ENCODE data around the gene REPS1. TPM values are rescaled to one million over a fixed set of nuclear protein-coding genes. Genes with fewer than 3 reads are reported as not detected.

The REPS1 gene
- total RNA-seq, 3 donors from 2014 or later (not counting 1 experiment from before 2014, with no cell fraction given) = 59.9 to 80.4 (median 66.4) TPM

DNA sequence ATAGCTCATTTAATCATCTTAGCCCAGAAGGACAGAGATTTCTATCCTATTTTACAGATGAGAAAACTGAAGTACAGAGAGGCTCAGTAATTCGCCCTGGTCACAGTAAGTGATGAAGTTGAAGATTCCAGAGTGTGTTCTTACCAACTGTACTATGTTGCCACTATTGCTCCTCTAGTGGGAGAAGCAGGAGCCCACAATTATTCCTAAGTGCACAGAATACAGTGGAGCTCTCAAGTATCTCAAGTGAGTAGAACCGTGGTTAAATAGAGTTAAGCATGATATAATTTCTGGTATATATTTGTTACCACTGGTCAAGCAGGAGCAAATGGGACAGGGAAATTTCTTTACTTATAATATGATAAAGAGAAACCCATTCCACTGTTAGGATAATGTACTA lies 22.1 kb downstream of the REPS1 start:
- peaks cover 24 to 32% of the 10 kb centered on the region in 2 donors for H3K4me1 Mint-ChIP-seq
- H3K4me3 ChIP-seq (ENCODE audit: low read length) = no peak overlapping the region
- H3K27me3 ChIP-seq (ENCODE audit: control insufficient read depth, insufficient read depth, low read length) = no peaks in the 10 kb centered on the region
- H3K36me3 ChIP-seq (ENCODE audit: control insufficient read depth, insufficient read depth, low read length) = no peaks in the 10 kb centered on the region
- ATAC-seq (no peak), DNase-seq (no peak)
- TF ChIP-seq, protein P1, sequence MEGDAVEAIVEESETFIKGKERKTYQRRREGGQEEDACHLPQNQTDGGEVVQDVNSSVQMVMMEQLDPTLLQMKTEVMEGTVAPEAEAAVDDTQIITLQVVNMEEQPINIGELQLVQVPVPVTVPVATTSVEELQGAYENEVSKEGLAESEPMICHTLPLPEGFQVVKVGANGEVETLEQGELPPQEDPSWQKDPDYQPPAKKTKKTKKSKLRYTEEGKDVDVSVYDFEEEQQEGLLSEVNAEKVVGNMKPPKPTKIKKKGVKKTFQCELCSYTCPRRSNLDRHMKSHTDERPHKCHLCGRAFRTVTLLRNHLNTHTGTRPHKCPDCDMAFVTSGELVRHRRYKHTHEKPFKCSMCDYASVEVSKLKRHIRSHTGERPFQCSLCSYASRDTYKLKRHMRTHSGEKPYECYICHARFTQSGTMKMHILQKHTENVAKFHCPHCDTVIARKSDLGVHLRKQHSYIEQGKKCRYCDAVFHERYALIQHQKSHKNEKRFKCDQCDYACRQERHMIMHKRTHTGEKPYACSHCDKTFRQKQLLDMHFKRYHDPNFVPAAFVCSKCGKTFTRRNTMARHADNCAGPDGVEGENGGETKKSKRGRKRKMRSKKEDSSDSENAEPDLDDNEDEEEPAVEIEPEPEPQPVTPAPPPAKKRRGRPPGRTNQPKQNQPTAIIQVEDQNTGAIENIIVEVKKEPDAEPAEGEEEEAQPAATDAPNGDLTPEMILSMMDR (IDR thresholded peaks at IDR 0.05) = no peak
- H3K27ac Mint-ChIP-seq = peak overlapping the region in 1 of 2 donors; percentile 11
- H3K4me1 ChIP-seq (ENCODE audit: control insufficient read depth, insufficient read depth, low read length) = peaks cover 5% of the 10 kb centered on the region
- 100% methylated on average over 2 of the region's 2 CpGs for WGBS (ENCODE audit: insufficient coverage)
- no peak overlapping the region for H3K4me3 Mint-ChIP-seq
- no peaks in the 10 kb centered on the region for H3K27me3 Mint-ChIP-seq (ENCODE audit: low read depth in 2 of 2)
- no peak overlapping the region for H3K27ac ChIP-seq (ENCODE audit: low read length)
- H3K9me3 ChIP-seq (ENCODE audit: control insufficient read depth, insufficient read depth, low read length) = no peaks in the 10 kb centered on the region
- no peaks in the 10 kb centered on the region for H3K36me3 Mint-ChIP-seq
- no peaks in the 10 kb centered on the region for H3K9me3 Mint-ChIP-seq
- intact Hi-C loops (cut with micrococcal nuclease) = no loop called here

DNA sequence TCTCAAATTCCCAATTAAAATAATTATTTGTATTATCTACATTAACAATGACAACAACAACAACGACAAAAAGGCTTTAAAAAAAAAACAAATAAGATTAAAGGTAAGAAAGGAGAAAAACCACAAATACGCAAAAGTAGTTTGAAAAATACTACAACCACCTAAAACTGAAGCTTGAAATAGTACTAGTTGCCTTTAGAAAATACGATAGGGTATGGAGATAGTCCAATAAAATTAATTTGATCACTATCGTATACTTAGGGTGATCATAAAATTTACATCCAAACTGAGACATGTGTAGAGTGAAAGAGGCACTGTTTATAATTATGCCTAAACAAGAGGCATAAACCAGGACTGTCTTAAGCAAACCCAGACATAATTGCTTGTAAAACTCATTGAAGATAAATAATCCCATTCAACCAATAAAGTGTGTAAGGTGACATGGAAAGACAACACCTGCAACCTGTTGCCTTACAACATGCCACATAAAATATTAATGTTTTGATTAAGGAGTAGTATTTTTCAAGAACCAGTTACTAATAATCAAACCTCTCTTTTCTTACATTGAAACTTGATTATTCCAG lies 22.7 kb downstream of the REPS1 start:
- no peak overlapping the region for H3K4me3 ChIP-seq (ENCODE audit: low read length)
- Mint-ChIP-seq H3K4me1 (peaks cover 18 to 26% of the 10 kb centered on the region in 2 donors), H3K27me3 (ENCODE audit: low read depth in 2 of 2) (no peaks in the 10 kb centered on the region), H3K36me3 (no peaks in the 10 kb centered on the region), H3K4me3 (no peak overlapping the region), H3K9me3 (no peaks in the 10 kb centered on the region), H3K27ac (no peak overlapping the region)
- intact Hi-C loops (cut with micrococcal nuclease) = no loop called here
- TF ChIP-seq, protein P1 (IDR thresholded peaks at IDR 0.05) = no peak
- DNase-seq = no peak
- WGBS (ENCODE audit: insufficient coverage) = no CpG with 5 or more reads among the region's 4 CpGs
- H3K4me1 ChIP-seq (ENCODE audit: control insufficient read depth, insufficient read depth, low read length) = peaks cover 2% of the 10 kb centered on the region
- no peak for ATAC-seq
- no peaks in the 10 kb centered on the region for H3K36me3 ChIP-seq (ENCODE audit: control insufficient read depth, insufficient read depth, low read length)
- no peak overlapping the region for H3K27ac ChIP-seq (ENCODE audit: low read length)
- H3K27me3 ChIP-seq (ENCODE audit: control insufficient read depth, insufficient read depth, low read length) = no peaks in the 10 kb centered on the region
- H3K9me3 ChIP-seq (ENCODE audit: control insufficient read depth, insufficient read depth, low read length) = no peaks in the 10 kb centered on the region

DNA sequence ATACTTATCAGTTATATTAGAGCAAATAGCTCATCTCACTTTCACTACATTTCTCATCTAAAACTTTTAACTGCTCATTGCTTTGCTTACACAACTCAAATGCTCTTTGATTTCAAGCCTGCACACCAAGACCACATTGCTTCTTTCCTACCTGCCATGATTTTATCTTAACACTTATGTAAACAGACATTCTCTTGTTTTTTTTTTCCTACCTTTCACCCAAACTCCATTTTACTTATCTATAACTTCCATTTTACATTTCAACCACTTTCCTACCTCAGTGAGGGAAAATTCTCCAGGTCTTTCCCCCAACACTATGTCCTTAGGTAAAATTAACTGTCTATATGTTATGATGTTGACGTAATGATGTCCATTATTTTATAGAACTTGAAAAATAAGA lies 24.0 kb downstream of the REPS1 start:
- no CpG with 5 or more reads among the region's 1 CpG for WGBS (ENCODE audit: insufficient coverage)
- Mint-ChIP-seq H3K9me3 (no peaks in the 10 kb centered on the region), H3K27ac (no peak overlapping the region), H3K4me3 (no peak overlapping the region), H3K4me1 (peaks cover 15 to 21% of the 10 kb centered on the region in 2 donors), H3K36me3 (no peaks in the 10 kb centered on the region), H3K27me3 (ENCODE audit: low read depth in 2 of 2) (no peaks in the 10 kb centered on the region)
- TF ChIP-seq, protein P1 (IDR thresholded peaks at IDR 0.05) = no peak
- intact Hi-C loops (cut with micrococcal nuclease) = no loop called here
- Histone ChIP-seq H3K9me3 (ENCODE audit: control insufficient read depth, insufficient read depth, low read length) (no peaks in the 10 kb centered on the region), H3K27ac (ENCODE audit: low read length) (no peak overlapping the region), H3K4me3 (ENCODE audit: low read length) (no peak overlapping the region), H3K4me1 (ENCODE audit: control insufficient read depth, insufficient read depth, low read length) (no peaks in the 10 kb centered on the region), H3K36me3 (ENCODE audit: control insufficient read depth, insufficient read depth, low read length) (no peaks in the 10 kb centered on the region), H3K27me3 (ENCODE audit: control insufficient read depth, insufficient read depth, low read length) (no peaks in the 10 kb centered on the region)
- DNase-seq (no peak), ATAC-seq (no peak)

DNA sequence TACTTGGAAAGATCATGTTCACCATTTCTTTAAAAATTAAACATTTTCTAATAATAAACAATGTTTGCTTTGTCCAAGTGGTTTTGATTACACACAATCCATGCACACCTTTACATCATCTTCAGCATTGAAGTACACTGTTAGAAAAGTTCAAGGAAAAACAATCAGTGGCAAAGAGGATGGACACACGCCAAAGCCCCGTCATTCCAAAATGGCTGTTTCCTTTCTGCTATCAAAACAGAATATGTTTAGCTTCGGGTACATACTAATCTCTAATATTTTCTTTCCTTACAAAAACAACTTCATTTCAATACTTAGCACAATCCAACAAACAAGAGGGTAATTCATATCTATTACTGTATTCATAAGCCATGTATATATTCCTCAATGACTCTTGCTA lies 24.5 kb downstream of the REPS1 start:
- ATAC-seq (no peak), DNase-seq (no peak)
- no peak overlapping the region for H3K4me3 ChIP-seq (ENCODE audit: low read length)
- no peaks in the 10 kb centered on the region for H3K27me3 Mint-ChIP-seq (ENCODE audit: low read depth in 2 of 2)
- intact Hi-C loops (cut with micrococcal nuclease) = no loop called here
- no peak overlapping the region for H3K4me3 Mint-ChIP-seq
- H3K27me3 ChIP-seq (ENCODE audit: control insufficient read depth, insufficient read depth, low read length) = no peaks in the 10 kb centered on the region
- no peaks in the 10 kb centered on the region for H3K36me3 Mint-ChIP-seq
- no peaks in the 10 kb centered on the region for H3K4me1 ChIP-seq (ENCODE audit: control insufficient read depth, insufficient read depth, low read length)
- no peak overlapping the region for H3K27ac ChIP-seq (ENCODE audit: low read length)
- TF ChIP-seq, protein P1 (IDR thresholded peaks at IDR 0.05) = no peak
- H3K36me3 ChIP-seq (ENCODE audit: control insufficient read depth, insufficient read depth, low read length) = no peaks in the 10 kb centered on the region
- no peaks in the 10 kb centered on the region for H3K9me3 ChIP-seq (ENCODE audit: control insufficient read depth, insufficient read depth, low read length)
- peaks cover 17 to 23% of the 10 kb centered on the region in 2 donors for H3K4me1 Mint-ChIP-seq
- H3K27ac Mint-ChIP-seq = no peak overlapping the region
- 100% methylated on average over 3 of the region's 3 CpGs for WGBS (ENCODE audit: insufficient coverage)
- H3K9me3 Mint-ChIP-seq = no peaks in the 10 kb centered on the region

Measured in natural killer cell (primary cell).